SK-N-SH treated with all-trans-retinoic acid at 6 μM for 48 hours (cell line): ENCODE data around the gene TMEM135.
A peak's percentile ranks its signal among the peaks of the same experiment; 100 is the strongest.

Source experiments
- ATAC-seq: fragments of 200-7000 bp; cut with Tn5 transposase; 3 replicates; pipeline ENCODE4 v1.9.1; 2020; ENCODE audit warnings: mild to moderate bottlenecking, moderate library complexity
- ARNTL ChIP-seq: fragments of 450-650 bp; formaldehyde crosslinking; IDR thresholded peaks from 2 replicates; pipeline ENCODE4 v1.5.0; 2020; ENCODE audit warnings: low read depth, mild to moderate bottlenecking, moderate library complexity, borderline replicate concordance
- BACH2 ChIP-seq: fragments of 250-450 bp; sonication (Bioruptor Pico); IDR thresholded peaks from 2 replicates; pipeline ENCODE4 v1.9.0; 2021; ENCODE audit warnings: mild to moderate bottlenecking, borderline replicate concordance
- CSDC2 ChIP-seq: fragments of 250-450 bp; sonication (Bioruptor Pico); IDR thresholded peaks from 2 replicates; pipeline ENCODE4 v1.5.0; 2020; ENCODE audit warnings: mild to moderate bottlenecking, moderate library complexity
- GLIS3 ChIP-seq: fragments of 250-450 bp; sonication (Bioruptor Pico); IDR thresholded peaks from 2 replicates; pipeline ENCODE4 v1.5.0; 2020; ENCODE audit warnings: mild to moderate bottlenecking, moderate library complexity
- ISL1 ChIP-seq: fragments of 250-450 bp; sonication (Bioruptor Pico); IDR thresholded peaks from 2 replicates; pipeline ENCODE4 v2.1.2; 2022; ENCODE audit warnings: mild to moderate bottlenecking, moderate library complexity
- RARB ChIP-seq: fragments of 250-450 bp; sonication (Bioruptor Pico); IDR thresholded peaks from 2 replicates; pipeline ENCODE4 v1.8.0; 2021; ENCODE audit warnings: mild to moderate bottlenecking, moderate library complexity
- SNAI2 ChIP-seq: fragments of 250-450 bp; sonication (Bioruptor Pico); IDR thresholded peaks from 2 replicates; pipeline ENCODE4 v1.5.0; 2020; ENCODE audit warnings: mild to moderate bottlenecking, moderate library complexity
- TCF4 ChIP-seq: fragments of 250-450 bp; sonication (Bioruptor Pico); IDR thresholded peaks from 2 replicates; pipeline ENCODE4 v1.8.0; 2021; ENCODE audit warnings: mild to moderate bottlenecking, moderate library complexity, borderline replicate concordance
- TOX ChIP-seq: fragments of 250-450 bp; sonication (Bioruptor Pico); IDR thresholded peaks from 2 replicates; pipeline ENCODE4 v1.8.0; 2021; ENCODE audit warnings: mild to moderate bottlenecking, moderate library complexity, borderline replicate concordance
- ZFP3 ChIP-seq: fragments of 250-450 bp; sonication (Bioruptor Pico); IDR thresholded peaks from 2 replicates; pipeline ENCODE4 v1.5.0; 2020; ENCODE audit warnings: mild to moderate bottlenecking, moderate library complexity
- ZFP30 ChIP-seq: fragments of 450-650 bp; formaldehyde crosslinking; IDR thresholded peaks from 2 replicates; pipeline ENCODE4 v1.5.0; 2022; ENCODE audit warnings: mild to moderate bottlenecking, moderate library complexity
- ZNF565 ChIP-seq: fragments of 450-650 bp; formaldehyde crosslinking; conservative IDR thresholded peaks from 2 replicates; pipeline ENCODE4 v1.5.0; 2020; ENCODE audit warnings: low read depth, mild to moderate bottlenecking, moderate library complexity
- ZNF70 ChIP-seq: fragments of 450-650 bp; formaldehyde crosslinking; IDR thresholded peaks from 2 replicates; pipeline ENCODE4 v1.5.0; 2020; ENCODE audit warnings: mild to moderate bottlenecking, moderate library complexity
- ZNF8 ChIP-seq: fragments of 450-650 bp; formaldehyde crosslinking; IDR thresholded peaks from 2 replicates; pipeline ENCODE4 v1.5.0; 2020; ENCODE audit warnings: mild to moderate bottlenecking, moderate library complexity
- TF ChIP-seq, protein P1 (sequence below): fragments of 250-450 bp; sonication (Bioruptor Pico); IDR thresholded peaks from 2 replicates; pipeline ENCODE4 v1.8.0; 2020; ENCODE audit warnings: mild to moderate bottlenecking, moderate library complexity, borderline replicate concordance
- TF ChIP-seq, protein P2 (sequence below): fragments of 250-450 bp; sonication (Bioruptor Pico); IDR thresholded peaks from 2 replicates; pipeline ENCODE4 v1.5.1; 2021; ENCODE audit warnings: mild to moderate bottlenecking, moderate library complexity
- TF ChIP-seq, protein P3 (sequence below): fragments of 250-450 bp; sonication (Bioruptor Pico); IDR thresholded peaks from 2 replicates; pipeline ENCODE4 v1.8.0; 2021; ENCODE audit warnings: low read depth, mild to moderate bottlenecking, moderate library complexity, borderline replicate concordance
- TF ChIP-seq, protein P4 (sequence below): fragments of 250-450 bp; sonication (Bioruptor Pico); IDR thresholded peaks from 2 replicates; pipeline ENCODE4 v1.5.1; 2020; ENCODE audit warnings: low read depth, mild to moderate bottlenecking, moderate library complexity
- TF ChIP-seq, protein P5 (sequence below): fragments of 250-450 bp; sonication (Bioruptor Pico); IDR thresholded peaks from 2 replicates; pipeline ENCODE4 v1.5.0; 2020; ENCODE audit warnings: mild to moderate bottlenecking, moderate library complexity

TMEM135 gene

DNA sequence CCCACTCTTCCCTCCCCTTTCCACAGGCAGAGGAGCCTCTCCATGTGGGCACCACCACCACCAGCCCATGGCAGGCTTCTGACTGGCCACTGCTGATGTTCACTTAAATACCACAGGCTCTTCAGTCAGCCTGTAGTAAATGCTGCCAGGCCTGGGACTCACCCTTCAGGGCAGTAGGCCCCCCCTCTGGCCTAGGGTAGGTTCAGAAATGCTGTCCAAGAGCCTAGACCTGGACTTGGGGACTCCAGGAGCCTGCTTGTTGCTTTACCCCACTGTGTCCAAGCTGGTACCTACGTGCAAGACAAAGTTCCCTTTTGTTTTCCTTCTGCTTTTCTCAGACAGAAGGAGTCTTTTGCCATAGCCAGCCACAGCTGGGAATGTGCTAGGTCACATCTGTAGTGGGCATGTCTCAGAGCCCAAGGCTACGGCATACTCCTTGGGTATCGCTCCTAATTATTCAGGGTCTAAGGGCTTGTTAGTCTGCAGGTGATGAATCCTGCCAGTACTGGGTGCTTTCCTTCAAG, 38.6 kb downstream of the TMEM135 start:
- no peak for ATAC-seq
- TF ChIP-seq, protein P1, sequence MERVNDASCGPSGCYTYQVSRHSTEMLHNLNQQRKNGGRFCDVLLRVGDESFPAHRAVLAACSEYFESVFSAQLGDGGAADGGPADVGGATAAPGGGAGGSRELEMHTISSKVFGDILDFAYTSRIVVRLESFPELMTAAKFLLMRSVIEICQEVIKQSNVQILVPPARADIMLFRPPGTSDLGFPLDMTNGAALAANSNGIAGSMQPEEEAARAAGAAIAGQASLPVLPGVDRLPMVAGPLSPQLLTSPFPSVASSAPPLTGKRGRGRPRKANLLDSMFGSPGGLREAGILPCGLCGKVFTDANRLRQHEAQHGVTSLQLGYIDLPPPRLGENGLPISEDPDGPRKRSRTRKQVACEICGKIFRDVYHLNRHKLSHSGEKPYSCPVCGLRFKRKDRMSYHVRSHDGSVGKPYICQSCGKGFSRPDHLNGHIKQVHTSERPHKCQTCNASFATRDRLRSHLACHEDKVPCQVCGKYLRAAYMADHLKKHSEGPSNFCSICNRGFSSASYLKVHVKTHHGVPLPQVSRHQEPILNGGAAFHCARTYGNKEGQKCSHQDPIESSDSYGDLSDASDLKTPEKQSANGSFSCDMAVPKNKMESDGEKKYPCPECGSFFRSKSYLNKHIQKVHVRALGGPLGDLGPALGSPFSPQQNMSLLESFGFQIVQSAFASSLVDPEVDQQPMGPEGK (CRISPR knock-in tag): no peak
- TF ChIP-seq SNAI2: no peak
- no peak for TF ChIP-seq ZFP30 (CRISPR knock-in tag)
- no peak for TF ChIP-seq ZFP3 (CRISPR knock-in tag)
- TF ChIP-seq, protein P2, sequence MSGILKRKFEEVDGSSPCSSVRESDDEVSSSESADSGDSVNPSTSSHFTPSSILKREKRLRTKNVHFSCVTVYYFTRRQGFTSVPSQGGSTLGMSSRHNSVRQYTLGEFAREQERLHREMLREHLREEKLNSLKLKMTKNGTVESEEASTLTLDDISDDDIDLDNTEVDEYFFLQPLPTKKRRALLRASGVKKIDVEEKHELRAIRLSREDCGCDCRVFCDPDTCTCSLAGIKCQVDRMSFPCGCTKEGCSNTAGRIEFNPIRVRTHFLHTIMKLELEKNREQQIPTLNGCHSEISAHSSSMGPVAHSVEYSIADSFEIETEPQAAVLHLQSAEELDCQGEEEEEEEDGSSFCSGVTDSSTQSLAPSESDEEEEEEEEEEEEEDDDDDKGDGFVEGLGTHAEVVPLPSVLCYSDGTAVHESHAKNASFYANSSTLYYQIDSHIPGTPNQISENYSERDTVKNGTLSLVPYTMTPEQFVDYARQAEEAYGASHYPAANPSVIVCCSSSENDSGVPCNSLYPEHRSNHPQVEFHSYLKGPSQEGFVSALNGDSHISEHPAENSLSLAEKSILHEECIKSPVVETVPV: no peak
- no peak for TF ChIP-seq BACH2
- no peak for TF ChIP-seq TCF4 (CRISPR knock-in tag)

DNA sequence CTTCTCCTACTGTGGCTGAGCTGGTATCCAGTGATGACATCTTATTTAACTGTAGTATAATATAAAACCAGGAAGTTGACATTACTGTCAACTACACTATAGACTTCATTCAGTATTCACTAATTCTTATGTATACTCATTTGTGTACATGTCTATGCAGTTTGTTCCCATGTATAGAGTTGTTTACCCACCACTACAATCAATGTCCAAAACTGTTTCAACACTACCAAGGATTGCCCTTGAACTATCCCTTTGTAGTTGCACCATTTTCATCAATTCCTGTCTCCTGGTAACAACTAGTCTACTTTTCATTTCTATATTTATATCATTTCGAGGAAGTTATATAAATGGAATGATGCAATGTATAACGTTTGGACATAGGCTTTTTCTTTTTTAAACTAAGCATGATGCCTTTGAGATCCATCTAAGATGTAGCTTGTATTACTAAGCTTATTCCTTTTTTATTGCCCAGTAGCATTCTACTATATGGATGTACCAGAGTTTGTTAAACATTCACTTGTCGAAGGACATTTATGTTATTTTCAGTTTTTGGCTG, 39.2 kb downstream of the TMEM135 start:
- TF ChIP-seq TOX (CRISPR knock-in tag): no peak
- no peak for TF ChIP-seq ARNTL (CRISPR knock-in tag)
- TF ChIP-seq CSDC2 (CRISPR knock-in tag): no peak
- peak; percentile 40; the same call in 1 of the 2 replicates for TF ChIP-seq ZNF8

DNA sequence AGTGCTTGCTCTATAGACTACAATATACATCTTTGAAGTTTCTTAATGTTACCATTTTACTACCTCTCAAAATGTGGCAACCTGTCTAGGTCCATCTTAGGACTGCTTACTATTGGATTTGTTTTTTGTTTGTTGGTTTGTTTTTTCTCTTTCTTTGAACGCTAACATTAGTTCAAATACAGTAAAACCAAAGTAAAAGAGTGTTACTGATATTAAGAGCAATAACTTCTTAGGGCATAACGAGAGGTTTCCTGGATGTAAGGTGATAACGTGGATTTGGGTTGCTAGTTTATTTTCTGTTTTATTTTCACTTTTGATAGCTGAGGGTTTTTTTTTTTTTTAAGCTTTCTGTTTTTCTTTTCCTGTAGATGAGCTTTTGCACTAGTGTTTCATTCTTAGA, 43.6 kb downstream of the TMEM135 start:
- TF ChIP-seq, protein P1 (CRISPR knock-in tag): no peak
- TF ChIP-seq CSDC2 (CRISPR knock-in tag) (no peak), RARB (no peak), ZNF70 (CRISPR knock-in tag) (no peak), ZNF565 (no peak), ISL1 (no peak), GLIS3 (CRISPR knock-in tag) (no peak), TOX (CRISPR knock-in tag) (no peak), ARNTL (CRISPR knock-in tag) (no peak), ZNF8 (no peak), TCF4 (CRISPR knock-in tag) (no peak), ZFP3 (CRISPR knock-in tag) (no peak), BACH2 (no peak), SNAI2 (no peak)
- TF ChIP-seq, protein P2: no peak
- TF ChIP-seq, protein P3, sequence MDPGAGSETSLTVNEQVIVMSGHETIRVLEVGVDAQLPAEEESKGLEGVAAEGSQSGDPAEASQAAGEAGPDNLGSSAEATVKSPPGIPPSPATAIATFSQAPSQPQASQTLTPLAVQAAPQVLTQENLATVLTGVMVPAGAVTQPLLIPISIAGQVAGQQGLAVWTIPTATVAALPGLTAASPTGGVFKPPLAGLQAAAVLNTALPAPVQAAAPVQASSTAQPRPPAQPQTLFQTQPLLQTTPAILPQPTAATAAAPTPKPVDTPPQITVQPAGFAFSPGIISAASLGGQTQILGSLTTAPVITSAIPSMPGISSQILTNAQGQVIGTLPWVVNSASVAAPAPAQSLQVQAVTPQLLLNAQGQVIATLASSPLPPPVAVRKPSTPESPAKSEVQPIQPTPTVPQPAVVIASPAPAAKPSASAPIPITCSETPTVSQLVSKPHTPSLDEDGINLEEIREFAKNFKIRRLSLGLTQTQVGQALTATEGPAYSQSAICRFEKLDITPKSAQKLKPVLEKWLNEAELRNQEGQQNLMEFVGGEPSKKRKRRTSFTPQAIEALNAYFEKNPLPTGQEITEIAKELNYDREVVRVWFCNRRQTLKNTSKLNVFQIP: no peak
- TF ChIP-seq, protein P4, sequence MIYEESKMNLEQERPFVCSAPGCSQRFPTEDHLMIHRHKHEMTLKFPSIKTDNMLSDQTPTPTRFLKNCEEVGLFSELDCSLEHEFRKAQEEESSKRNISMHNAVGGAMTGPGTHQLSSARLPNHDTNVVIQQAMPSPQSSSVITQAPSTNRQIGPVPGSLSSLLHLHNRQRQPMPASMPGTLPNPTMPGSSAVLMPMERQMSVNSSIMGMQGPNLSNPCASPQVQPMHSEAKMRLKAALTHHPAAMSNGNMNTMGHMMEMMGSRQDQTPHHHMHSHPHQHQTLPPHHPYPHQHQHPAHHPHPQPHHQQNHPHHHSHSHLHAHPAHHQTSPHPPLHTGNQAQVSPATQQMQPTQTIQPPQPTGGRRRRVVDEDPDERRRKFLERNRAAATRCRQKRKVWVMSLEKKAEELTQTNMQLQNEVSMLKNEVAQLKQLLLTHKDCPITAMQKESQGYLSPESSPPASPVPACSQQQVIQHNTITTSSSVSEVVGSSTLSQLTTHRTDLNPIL (CRISPR knock-in tag): no peak
- TF ChIP-seq, protein P5, sequence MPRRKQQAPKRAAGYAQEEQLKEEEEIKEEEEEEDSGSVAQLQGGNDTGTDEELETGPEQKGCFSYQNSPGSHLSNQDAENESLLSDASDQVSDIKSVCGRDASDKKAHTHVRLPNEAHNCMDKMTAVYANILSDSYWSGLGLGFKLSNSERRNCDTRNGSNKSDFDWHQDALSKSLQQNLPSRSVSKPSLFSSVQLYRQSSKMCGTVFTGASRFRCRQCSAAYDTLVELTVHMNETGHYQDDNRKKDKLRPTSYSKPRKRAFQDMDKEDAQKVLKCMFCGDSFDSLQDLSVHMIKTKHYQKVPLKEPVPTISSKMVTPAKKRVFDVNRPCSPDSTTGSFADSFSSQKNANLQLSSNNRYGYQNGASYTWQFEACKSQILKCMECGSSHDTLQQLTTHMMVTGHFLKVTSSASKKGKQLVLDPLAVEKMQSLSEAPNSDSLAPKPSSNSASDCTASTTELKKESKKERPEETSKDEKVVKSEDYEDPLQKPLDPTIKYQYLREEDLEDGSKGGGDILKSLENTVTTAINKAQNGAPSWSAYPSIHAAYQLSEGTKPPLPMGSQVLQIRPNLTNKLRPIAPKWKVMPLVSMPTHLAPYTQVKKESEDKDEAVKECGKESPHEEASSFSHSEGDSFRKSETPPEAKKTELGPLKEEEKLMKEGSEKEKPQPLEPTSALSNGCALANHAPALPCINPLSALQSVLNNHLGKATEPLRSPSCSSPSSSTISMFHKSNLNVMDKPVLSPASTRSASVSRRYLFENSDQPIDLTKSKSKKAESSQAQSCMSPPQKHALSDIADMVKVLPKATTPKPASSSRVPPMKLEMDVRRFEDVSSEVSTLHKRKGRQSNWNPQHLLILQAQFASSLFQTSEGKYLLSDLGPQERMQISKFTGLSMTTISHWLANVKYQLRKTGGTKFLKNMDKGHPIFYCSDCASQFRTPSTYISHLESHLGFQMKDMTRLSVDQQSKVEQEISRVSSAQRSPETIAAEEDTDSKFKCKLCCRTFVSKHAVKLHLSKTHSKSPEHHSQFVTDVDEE (CRISPR knock-in tag): no peak
- ATAC-seq: no peak

More for the DNA sequence above, 39.2 kb downstream of the TMEM135 start:
- ATAC-seq: no peak
